ENCODE measurements around the gene TTC34. TPM values are rescaled to one million over a fixed set of nuclear protein-coding genes. Genes with fewer than 3 reads are reported as not detected.
"Not testable (repeated sequence)": the region's sequence is repeated elsewhere in the genome, so short reads cannot be mapped to it uniquely, and the experiment has no call there.

The TTC34 gene
- total and polyA plus RNA-seq, 9 of the 15 experiments (the other 6 are each of a cell fraction or from before 2014, with no cell fraction given), result 0.03 to 0.38 (median 0.05) TPM; not detected in 2

GRCh38 chr1:2659806-2660205, 141.7 kb downstream of the TTC34 start:
- H3K27ac ChIP-seq (ENCODE audit: extremely low read depth, low read depth, low read length); H3K4me3 ChIP-seq; H2AFZ ChIP-seq (ENCODE audit: low read depth, low read length); FAIRE-seq; POLR2A ChIA-PET; H3K4me1 ChIP-seq (replicated peaks in 1 of 2; ENCODE audit: control insufficient read depth in 2 of 2, insufficient read depth in 2 of 2, low read length in 2 of 2); BruUV-seq (replicated peaks); H3K9me1 ChIP-seq (ENCODE audit: control insufficient read depth, insufficient read depth, low read length); H3K4me2 ChIP-seq (ENCODE audit: insufficient read depth, low read length); CTCF ChIA-PET (ENCODE audit: low intra/inter-chr PET ratio); H3K27me3 ChIP-seq (ENCODE audit: control insufficient read depth in 2 of 2, insufficient read depth in 2 of 2, low read length in 2 of 2); H3K9me3 ChIP-seq (replicated peaks; ENCODE audit: control insufficient read depth, insufficient read depth, low read depth, low read length); ATAC-seq; intact Hi-C loops (cut with micrococcal nuclease); H4K20me1 ChIP-seq (replicated peaks; ENCODE audit: control insufficient read depth, insufficient read depth, low read length); H3K79me2 ChIP-seq (ENCODE audit: control insufficient read depth, insufficient read depth, low read length); H3K36me3 ChIP-seq (ENCODE audit: control insufficient read depth, insufficient read depth, low read length); H3K9ac ChIP-seq (ENCODE audit: insufficient read depth in 1 of 2, low read depth in 2 of 2, low read length in 2 of 2); DNase-seq (ENCODE audit: extremely low read depth in 1 of 4, low spot score in 3 of 4): not testable (repeated sequence)
- 1% methylated on average over 3 of the region's 8 CpGs for WGBS (ENCODE audit: insufficient coverage, low coverage, missing lambda C conversion rate)
- in situ Hi-C loops (cut with MboI), result loop anchor here (10.0 kb wide), 1 partner anchor 125 kb away; no protein-coding TSS in a partner anchor

- intact Hi-C loops (cut with micrococcal nuclease); FAIRE-seq; H3K27me3 ChIP-seq (ENCODE audit: control insufficient read depth in 2 of 2, insufficient read depth in 2 of 2, low read length in 2 of 2); H3K9ac ChIP-seq (ENCODE audit: insufficient read depth in 1 of 2, low read depth in 2 of 2, low read length in 2 of 2); ATAC-seq; H2AFZ ChIP-seq (ENCODE audit: low read depth, low read length); H3K9me1 ChIP-seq (ENCODE audit: control insufficient read depth, insufficient read depth, low read length); CTCF ChIA-PET (ENCODE audit: low intra/inter-chr PET ratio); H3K36me3 ChIP-seq (ENCODE audit: control insufficient read depth, insufficient read depth, low read length); H4K20me1 ChIP-seq (replicated peaks; ENCODE audit: control insufficient read depth, insufficient read depth, low read length); H3K79me2 ChIP-seq (ENCODE audit: control insufficient read depth, insufficient read depth, low read length); BruUV-seq (replicated peaks); H3K27ac ChIP-seq (ENCODE audit: extremely low read depth, low read depth, low read length); POLR2A ChIA-PET; H3K4me2 ChIP-seq (ENCODE audit: insufficient read depth, low read length); H3K4me3 ChIP-seq; DNase-seq (ENCODE audit: extremely low read depth in 1 of 4, low spot score in 3 of 4): not testable (repeated sequence)
- peaks cover 0 to 20% of the 10 kb centered on the region in 2 experiments; a peak in 1 of 5 replicates for H3K4me1 ChIP-seq (replicated peaks in 1 of 2; ENCODE audit: control insufficient read depth in 2 of 2, insufficient read depth in 2 of 2, low read length in 2 of 2)
- no CpG with 5 or more reads among the region's 10 CpGs for WGBS (ENCODE audit: insufficient coverage, low coverage, missing lambda C conversion rate)
- peaks cover 21% of the 10 kb centered on the region for H3K9me3 ChIP-seq (replicated peaks; ENCODE audit: control insufficient read depth, insufficient read depth, low read depth, low read length)
- in situ Hi-C loops (cut with MboI), result loop anchor here (10.0 kb wide), 1 partner anchor 127 kb away; no protein-coding TSS in a partner anchor
Measured at GRCh38 chr1:2657909-2658308, 143.6 kb downstream of the TTC34 start.

- H3K27me3 ChIP-seq (ENCODE audit: control insufficient read depth in 2 of 2, insufficient read depth in 2 of 2, low read length in 2 of 2); CTCF ChIA-PET (ENCODE audit: low intra/inter-chr PET ratio); H3K79me2 ChIP-seq (ENCODE audit: control insufficient read depth, insufficient read depth, low read length); H3K27ac ChIP-seq (ENCODE audit: extremely low read depth, low read depth, low read length); H4K20me1 ChIP-seq (replicated peaks; ENCODE audit: control insufficient read depth, insufficient read depth, low read length); FAIRE-seq; POLR2A ChIA-PET; H3K4me3 ChIP-seq; H3K4me2 ChIP-seq (ENCODE audit: insufficient read depth, low read length); H3K9ac ChIP-seq (ENCODE audit: insufficient read depth in 1 of 2, low read depth in 2 of 2, low read length in 2 of 2); BruUV-seq (replicated peaks); H3K9me1 ChIP-seq (ENCODE audit: control insufficient read depth, insufficient read depth, low read length); H3K36me3 ChIP-seq (ENCODE audit: control insufficient read depth, insufficient read depth, low read length); ATAC-seq; intact Hi-C loops (cut with micrococcal nuclease); H2AFZ ChIP-seq (ENCODE audit: low read depth, low read length); DNase-seq (ENCODE audit: extremely low read depth in 1 of 4, low spot score in 3 of 4): not testable (repeated sequence)
- peaks cover 24% of the 10 kb centered on the region for H3K9me3 ChIP-seq (replicated peaks; ENCODE audit: control insufficient read depth, insufficient read depth, low read depth, low read length)
- H3K4me1 ChIP-seq (replicated peaks in 1 of 2; ENCODE audit: control insufficient read depth in 2 of 2, insufficient read depth in 2 of 2, low read length in 2 of 2), result peaks cover 0 to 25% of the 10 kb centered on the region in 2 experiments; a peak in 1 of 5 replicates
- in situ Hi-C loops (cut with MboI), result loop anchor here (10.0 kb wide), 1 partner anchor 128 kb away; no protein-coding TSS in a partner anchor
- WGBS (ENCODE audit: insufficient coverage, low coverage, missing lambda C conversion rate), result no CpG with 5 or more reads among the region's 12 CpGs
Measured at GRCh38 chr1:2657124-2657523, 144.4 kb downstream of the TTC34 start.
